HG03175 (cell line): ENCODE data around the gene LRRK1.

Experiments used
- ATAC-seq: cut with Tn5 transposase; IDR thresholded peaks from one replicate; pipeline ENCODE4 v1.9.1; 2021; ENCODE audit warnings: mild to moderate bottlenecking, moderate library complexity; ENCODE audit not compliant: unreplicated experiment

The LRRK1 gene

DNA sequence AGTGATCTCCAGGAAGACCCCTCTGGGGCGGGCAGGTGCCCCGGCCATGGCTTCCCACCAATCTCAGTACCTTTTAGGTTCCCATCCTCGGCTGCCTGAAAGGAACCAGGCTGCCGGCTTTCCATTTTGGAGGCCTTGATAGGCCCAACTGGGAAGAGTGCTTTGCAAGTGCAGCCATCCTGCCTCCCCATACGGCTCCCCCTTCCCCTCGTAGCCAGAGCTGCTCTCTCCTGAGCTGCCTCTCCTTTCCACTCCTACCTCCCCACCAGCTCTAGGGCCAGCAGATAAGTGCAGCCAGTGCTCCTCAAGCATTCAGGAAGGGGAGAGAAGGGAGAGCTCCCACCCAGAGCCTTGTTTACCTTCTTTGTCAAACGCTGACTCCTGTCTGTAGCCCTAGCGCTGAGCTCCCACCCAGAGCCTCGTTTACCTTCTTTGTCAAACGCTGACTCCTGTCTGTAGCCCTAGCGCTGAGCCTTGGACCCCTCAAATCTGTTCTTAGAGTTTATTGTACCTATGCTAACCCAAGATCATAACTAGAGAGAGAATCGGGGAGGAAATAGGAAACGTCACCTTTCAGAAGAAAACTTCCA is 133.0 kb downstream of the LRRK1 start:
- ATAC-seq, result no peak

DNA sequence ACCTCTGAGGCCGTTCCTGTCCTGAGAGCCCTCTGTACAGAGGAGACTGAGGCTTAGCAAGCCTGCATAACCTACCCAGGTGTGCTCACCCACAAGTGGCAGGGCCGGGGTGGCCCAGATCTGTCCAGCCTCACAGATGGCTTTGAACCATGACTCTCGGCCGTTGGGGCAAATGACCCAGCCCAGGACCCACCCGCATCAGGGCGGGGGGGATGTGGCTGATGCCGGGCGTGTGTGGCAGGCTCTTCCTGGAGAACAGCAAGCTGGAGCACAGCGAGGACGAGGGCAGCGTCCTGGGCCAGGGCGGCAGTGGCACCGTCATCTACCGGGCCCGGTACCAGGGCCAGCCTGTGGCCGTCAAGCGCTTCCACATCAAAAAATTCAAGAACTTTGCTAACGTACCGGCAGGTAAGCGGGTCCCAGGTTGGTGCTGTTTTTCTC is 133.5 kb downstream of the LRRK1 start:
- ATAC-seq, result no peak

DNA sequence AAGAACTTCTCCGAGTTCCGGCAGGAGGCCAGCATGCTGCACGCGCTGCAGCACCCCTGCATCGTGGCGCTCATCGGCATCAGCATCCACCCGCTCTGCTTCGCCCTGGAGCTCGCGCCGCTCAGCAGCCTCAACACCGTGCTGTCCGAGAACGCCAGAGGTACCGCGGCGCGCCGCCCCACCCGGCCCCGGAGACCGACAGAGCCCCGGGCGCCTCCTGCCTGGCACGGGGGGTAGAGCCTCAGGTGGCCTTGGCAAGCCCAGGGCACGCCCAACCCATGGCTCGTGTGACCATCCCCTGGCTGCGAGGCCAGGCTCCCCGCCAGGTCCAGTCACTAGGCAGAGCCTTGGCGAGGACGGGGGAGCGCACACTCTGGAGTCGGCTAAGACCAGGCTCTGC is 134.1 kb downstream of the LRRK1 start:
- ATAC-seq, result no peak

DNA sequence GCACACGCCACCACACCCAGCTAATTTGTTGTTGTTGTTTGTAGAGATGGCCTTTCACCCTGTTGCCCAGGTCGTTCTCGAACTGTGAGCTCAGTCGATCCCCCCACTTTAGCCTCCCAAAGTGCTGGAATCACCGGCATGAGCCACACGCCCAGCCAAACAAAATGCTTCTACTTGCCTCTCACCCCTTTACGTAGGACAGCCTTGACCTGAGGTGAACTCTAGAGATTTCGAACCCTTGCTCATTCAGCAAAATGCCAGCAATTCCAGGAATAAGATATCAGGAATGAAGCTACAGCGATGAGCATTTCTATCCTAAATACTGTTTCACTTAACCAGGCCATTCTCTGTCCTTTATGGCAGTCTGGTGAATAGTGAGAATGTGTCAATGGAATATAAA is 135.0 kb downstream of the LRRK1 start:
- no peak for ATAC-seq

DNA sequence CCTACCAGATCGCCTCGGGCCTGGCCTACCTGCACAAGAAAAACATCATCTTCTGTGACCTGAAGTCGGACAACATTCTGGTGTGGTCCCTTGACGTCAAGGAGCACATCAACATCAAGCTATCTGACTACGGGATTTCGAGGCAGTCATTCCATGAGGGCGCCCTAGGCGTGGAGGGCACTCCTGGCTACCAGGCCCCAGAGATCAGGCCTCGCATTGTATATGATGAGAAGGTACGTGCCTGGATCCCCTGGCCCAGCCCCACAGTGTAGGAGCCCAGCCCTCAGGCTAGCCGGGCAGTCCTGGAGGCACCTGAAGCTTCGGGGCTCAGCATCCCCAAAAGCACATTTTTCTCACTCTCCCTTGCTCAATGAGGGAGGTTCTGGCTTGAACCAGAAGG is 135.8 kb downstream of the LRRK1 start:
- ATAC-seq, result no peak

DNA sequence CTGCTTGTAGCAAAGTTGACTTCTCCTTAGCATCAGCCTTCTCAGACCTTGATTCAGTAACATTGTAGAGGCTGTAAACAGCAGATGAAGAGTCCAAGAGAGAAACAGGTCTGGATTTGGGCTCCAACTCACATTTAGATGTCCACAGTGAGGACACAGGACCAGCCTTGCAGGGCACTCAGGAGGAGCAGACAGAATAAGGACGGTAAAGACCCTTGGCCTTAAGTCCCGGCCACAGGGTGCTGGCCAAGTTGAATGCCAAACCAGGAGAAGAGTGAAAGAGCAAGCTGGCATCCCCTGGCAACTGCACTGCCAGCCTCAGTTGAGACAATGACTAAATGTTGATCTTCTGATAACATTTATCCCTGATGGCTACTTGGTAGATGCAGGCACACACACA is 136.3 kb downstream of the LRRK1 start:
- ATAC-seq, result no peak

DNA sequence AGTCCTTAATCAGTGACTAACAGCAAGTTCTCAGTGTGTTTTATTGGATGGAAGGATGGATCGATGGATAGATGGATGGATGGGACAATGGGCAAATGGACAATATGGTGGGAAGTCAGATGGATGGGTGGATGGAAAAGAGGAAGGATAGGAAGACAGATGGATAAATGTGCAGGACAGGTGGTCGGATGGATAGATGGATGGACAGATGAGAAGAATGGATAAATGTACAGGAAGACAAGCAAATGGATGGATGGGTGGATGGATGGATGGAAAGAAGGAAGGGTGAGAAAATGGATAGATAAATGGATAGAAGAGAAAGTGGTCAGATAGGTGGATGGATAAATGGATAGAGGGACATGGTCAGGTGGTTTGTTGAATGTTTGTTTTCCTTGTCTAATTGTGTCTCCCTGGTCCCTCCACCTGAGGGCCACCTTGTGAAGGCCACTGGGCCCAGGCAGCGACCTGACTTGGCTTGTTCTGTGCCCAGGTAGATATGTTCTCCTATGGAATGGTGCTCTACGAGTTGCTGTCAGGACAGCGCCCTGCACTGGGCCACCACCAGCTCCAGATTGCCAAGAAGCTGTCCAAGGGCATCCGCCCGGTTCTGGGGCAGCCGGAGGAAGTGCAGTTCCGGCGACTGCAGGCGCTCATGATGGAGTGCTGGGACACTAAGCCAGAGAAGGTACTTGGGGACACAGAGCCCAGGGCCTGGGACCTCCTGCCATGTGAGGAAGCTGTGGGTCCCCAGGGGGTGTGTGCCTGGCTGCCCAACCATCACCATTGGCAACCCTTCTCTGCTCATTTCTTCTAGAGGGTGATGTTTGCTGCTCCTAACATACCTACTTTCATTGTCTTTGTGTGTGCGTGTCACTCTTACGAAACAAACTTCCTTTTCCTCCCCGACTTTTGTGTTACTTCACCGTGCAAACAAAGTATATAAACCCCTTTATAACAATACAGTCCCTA is 137.5 kb downstream of the LRRK1 start:
- ATAC-seq, result no peak

DNA sequence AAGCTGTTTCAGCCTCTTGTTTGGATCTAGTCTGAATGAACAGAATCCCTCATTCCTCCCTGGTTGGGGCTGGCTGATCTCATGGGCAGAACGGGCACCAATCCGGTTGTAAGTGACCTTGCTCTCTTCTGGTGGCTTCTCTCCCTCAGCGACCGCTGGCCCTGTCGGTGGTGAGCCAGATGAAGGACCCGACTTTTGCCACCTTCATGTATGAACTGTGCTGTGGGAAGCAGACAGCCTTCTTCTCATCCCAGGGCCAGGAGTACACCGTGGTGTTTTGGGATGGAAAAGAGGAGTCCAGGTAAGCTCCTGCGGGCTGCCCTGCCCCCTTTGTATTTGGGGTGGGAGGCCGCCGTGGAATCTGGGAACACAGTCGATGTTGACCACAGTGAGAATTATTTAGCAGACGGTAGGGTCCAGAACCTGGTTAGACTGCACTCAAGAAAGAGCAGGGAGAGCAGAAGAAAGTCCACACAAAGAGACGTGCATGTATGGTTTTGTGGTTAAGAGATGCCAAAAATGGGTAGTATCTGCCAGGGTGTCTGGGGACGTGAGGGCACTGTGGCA is 138.8 kb downstream of the LRRK1 start:
- no peak for ATAC-seq

DNA sequence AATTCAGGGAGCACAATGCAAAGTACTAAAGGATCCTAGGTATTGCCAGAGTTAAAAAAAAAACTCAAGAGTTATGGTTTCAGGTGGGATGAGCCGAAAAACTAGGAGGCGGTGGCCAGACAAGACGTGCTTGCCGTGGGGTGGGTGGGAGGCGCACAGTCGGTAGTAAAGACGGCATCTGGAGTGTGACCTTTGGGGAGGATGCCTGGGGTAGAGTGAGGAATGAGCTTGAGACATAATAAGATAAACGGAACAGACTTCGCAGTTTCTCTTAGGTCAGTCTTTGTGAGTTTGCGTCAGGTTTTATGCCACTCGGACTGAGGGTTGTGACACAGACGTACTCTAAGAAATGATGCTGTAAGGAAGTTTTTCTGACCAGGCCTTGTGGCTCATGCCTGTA is 139.6 kb downstream of the LRRK1 start:
- ATAC-seq, result no peak

DNA sequence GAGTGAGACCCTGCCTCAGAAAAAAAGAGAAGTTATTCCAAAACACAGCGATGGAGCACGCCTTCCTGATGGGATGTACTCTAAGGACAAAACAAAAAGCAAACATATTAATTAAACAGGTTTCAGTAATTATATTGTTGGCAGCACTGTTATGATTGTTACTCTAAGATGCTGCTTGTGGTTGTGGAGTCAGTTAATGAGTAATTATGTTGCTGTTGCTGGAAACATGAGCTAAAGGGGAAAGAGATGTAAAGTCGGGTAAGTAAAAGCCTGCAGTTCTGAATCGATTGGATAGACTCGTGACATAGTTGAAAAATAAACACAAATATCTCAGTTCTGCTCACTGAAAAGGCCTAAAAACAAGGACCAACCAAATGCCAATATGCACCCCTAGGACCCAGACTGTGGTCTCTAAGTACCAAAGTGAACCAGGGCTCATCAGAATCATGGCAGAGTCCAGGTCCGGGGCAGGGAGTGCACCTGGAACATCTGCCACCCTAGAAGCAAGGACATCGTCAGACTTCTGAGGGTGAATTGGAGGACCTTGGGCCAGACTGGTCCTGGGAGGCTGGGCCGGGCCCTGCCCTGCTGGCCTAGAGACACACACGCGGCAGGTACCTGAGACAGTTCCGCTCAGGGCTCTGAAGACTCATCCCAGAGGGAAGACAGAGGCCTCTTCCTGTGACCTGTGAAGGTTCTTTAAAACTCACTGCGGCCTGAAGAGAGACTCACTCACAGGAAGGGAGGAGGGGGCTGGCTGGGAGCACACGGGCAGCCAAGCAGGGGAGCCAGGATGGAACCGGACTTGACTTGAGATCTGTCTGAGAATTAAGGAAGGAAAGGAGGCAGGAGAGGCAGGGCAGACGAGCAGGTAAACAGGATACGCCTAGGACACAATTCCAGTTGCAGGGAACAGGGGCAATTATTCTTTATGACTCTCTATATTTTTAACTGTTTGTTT is 140.5 kb downstream of the LRRK1 start:
- no peak for ATAC-seq

DNA sequence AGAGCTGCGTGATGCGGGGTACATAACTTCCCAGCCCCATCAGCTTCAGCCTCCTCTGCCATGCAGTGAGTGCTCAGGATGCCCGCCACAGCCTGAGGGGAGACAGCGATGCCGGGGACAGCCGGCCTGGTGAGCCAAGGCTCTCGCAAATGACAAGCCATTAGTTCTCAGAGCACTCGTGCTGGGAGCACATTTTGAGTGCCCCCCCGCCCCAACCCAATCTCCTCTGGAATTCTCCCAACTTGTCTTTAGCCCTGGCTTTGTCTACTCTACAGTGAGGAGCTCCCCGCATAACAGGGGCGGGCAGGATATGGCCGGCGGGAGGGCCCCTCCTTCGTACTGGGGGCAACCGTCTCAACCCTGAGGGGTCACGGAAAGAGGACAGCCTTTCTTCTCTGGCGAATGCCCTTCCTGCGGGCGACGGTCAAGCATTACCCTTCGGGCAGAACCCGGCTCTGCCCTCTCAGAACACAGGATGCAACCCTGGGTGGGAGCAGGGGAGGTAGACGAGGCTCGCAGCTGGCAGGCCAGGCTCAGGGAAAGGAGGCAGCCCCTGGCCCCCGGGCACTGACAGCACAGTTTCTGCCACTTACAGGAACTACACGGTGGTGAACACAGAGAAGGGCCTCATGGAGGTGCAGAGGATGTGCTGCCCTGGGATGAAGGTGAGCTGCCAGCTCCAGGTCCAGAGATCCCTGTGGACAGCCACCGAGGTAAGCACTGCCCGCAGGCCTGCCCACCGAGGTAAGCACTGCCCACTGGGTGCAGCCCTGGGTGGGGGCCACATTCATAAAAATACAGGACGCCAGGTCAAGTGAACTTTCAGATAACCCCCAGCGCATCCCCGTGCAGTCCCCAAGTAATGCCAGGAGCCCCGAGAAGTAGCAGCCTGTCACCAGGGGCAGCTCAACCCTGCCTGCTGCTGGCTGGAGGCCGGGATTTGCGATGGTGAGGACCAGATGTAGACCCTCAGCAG is 141.7 kb downstream of the LRRK1 start:
- no peak for ATAC-seq

DNA sequence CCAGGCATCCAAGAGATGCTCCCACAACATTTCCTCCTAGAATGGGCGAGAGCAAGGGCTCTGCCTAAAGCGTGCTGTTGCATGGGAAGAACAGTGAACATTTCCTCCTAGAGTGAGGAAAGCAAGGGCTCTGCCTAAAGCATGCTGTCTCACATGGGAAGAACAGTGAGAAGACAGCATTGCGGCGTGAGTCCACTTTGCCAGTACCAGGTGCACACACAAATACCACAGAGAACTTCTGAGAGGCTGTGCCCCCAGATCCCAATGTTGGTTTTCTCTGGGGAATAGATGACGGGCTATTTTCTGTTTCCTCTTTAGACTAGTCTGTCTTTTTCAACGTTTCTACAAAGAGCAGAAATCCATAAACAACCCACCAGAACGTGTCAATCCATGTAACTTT is 142.9 kb downstream of the LRRK1 start:
- no peak for ATAC-seq

DNA sequence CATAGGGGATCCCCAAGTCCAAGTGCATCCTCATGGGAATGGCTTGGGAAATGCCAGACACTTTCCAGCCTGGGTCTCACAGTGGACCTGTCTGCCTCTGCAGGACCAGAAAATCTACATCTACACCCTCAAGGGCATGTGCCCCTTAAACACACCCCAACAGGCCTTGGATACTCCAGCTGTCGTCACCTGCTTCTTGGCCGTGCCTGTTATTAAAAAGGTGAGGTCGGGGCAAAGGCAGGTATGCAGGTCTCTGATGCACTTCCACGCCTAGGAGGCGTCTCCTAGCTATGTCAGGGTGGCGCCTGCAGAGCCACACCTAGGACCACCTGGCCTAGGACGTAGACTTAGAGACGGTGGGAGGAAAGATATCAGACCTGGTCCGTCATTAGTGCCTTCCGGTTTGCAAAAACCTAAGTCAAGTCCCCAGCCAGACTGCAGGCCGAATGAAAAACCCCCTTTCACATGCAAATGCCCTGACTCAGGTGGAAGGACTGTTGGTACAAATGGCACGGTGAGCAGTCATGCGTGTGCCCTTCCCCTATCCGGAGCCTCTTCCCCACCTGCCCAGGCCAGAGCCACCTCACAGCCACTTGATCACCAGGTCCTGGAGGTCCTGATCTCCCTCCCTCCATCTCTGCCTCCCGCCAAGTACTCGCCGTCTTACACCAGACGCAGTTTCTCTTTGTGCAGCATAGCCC is 143.5 kb downstream of the LRRK1 start:
- no peak for ATAC-seq

DNA sequence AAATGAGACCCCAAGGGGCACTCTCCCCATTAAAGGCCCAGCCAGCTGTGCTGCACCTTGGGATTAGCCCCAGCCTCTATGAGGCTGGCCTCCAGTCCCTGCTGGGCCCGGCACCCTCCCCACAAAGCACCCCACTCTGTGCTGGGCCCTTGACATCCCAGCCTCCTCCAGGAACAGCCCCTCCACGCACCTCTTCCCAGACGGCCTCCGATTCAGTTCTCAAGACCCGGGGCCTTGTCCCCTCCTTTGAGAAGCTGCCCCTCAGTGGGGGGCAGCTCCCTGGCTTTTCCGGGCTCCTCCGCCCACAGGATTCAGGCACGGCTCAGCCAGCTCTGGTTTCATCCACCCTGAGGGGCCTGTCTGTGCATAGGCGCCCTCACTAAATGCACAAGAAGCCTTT is 144.1 kb downstream of the LRRK1 start:
- ATAC-seq, result no peak

DNA sequence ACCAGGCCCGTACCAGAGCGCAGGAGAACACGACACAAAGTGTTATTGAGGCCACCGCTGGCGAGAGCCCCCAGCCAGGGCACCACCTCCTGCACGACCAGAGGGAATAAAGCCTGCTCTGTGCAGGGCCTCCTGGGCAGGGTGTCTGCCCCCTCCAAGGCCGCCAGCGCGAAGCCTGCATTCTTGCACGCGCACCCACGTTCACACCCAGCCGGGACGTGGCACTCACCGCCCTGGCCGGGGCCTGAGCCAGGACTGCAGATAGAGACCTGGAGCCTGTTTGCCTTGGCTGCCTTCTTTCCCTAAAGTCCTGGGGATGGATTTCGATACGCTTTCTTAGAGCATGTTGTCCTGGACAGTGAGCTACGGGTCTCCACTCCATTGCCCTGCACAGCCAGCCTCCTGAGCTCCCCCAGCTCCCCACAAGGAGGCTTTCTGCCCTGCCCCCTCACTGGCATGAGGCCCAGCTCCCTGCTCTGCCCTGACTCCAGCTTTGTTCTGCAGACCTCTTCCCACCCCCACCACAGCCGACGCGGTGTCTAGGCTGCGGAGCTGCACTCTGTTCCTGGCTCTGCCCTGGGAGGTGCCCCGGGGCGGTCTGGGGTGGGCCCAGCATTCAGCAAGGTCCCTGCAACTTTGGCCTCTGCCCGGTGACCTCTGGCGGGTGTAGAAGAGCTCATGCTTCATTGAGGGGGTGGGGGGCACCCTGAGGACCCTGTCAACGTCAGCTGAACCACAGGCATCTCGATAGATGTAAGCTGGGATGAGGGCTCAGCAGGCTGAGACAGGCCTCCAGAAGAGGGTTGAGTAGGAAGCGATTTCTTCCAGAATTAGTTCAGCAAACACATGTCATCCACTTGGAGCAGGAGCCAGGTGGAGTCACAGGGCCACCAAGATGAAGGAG is 145.0 kb downstream of the LRRK1 start:
- no peak for ATAC-seq

DNA sequence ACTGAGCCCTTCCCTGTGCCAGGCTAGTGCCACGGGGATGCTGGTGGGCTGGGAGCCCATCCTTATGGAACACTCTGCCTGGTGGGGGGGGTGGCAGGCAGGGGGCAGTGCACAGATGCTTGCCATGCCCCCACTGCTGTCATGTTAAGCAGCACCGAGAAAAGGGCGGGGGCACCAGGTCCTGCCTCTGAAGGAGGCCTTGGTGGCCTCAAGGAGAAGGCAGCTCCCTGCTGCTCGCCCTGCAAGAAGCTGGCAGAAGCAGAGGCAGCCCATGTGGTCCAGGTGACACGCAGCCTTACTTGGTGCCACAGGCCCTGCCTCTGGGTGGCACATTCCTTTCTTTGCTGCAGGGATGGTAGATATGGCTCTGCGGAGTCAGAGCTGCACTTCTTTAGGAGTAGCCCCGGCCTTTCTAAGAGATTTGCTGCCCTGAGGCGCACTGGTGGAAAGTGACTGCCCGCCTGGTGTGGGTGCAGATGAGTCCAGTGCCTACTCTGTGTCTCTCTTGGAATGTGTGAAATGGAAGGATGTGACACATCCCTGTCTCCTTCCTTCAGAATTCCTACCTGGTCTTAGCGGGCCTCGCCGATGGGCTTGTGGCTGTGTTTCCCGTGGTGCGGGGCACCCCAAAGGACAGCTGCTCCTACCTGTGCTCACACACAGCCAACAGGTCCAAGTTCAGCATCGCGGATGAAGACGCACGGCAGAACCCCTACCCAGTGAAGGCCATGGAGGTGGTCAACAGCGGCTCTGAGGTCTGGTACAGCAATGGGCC is 145.8 kb downstream of the LRRK1 start:
- ATAC-seq, result no peak

DNA sequence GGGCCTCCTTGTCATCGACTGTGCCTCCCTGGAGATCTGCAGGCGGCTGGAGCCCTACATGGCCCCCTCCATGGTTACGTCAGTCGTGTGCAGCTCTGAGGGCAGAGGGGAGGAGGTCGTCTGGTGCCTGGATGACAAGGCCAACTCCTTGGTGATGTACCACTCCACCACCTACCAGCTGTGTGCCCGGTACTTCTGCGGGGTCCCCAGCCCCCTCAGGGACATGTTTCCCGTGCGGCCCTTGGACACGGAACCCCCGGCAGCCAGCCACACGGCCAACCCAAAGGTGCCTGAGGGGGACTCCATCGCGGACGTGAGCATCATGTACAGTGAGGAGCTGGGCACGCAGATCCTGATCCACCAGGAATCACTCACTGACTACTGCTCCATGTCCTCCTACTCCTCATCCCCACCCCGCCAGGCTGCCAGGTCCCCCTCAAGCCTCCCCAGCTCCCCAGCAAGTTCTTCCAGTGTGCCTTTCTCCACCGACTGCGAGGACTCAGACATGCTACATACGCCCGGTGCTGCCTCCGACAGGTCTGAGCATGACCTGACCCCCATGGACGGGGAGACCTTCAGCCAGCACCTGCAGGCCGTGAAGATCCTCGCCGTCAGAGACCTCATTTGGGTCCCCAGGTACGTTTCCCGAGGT is 146.5 kb downstream of the LRRK1 start:
- no peak for ATAC-seq
